ENCODE results near the gene SLC35D1. TPM values are rescaled to one million over a fixed set of nuclear protein-coding genes. Genes with fewer than 3 reads are reported as not detected.

Gene SLC35D1
- total RNA-seq, 2 experiments from 2014 or later: 8.3 to 8.4 TPM

DNA sequence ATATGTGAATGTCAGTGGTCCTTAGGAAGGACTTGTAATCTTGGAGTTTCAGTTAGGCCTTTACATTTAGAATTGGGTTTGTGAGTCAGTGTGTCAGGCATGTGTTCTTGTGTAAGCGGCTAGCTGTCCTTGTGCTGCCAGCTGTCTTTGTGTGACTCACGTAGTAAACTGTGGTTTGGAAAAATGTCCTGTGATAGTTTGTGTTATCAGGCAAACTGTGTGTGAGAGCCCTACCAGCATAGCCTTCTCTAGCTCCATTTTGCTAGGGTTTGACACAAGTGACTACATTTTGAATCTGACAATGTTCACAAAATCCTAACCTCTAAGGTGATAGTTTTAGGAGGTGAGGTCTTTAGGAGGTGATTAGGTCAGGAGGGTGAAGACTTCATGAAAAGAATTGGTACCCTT lies 6.9 kb upstream of the SLC35D1 start:
- no peaks in the 10 kb centered on the region for H3K36me3 Mint-ChIP-seq (ENCODE audit: low read depth)
- intact Hi-C loops (cut with micrococcal nuclease): no loop called here

DNA sequence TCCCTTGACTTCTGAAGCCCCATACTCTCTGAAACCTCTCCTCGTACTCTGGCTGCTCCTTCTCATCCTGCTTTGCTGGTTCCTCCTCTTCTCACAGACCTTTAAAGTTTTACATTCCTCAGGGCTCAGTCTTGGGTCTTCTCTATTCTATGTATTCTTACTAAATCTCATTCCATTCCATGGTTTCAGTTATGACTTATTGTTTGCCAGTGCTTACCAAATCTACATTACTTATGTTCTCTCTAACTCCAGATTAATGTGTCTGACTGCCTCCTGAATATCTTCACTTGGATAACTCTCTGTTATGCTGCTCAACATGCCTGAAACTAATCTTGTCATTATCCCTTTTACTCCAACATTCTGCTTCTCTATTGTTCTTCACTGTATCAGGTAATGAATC lies 5.4 kb upstream of the SLC35D1 start:
- no peak for ATAC-seq
- Mint-ChIP-seq H3K4me1 (ENCODE audit: low read depth) (peaks cover 8% of the 10 kb centered on the region), H3K27me3 (peaks cover 2% of the 10 kb centered on the region), H3K27ac (no peak overlapping the region), H3K9me3 (no peaks in the 10 kb centered on the region), H3K36me3 (ENCODE audit: low read depth) (no peaks in the 10 kb centered on the region), H3K4me3 (no peak overlapping the region)
- CTCF ChIA-PET: no interaction called here
- POLR2A ChIA-PET: interaction anchor here (1.1 kb wide), 1 partner anchor 12 kb away, joined by 3 read pairs; no protein-coding TSS in a partner anchor
- TF ChIP-seq, protein P1, sequence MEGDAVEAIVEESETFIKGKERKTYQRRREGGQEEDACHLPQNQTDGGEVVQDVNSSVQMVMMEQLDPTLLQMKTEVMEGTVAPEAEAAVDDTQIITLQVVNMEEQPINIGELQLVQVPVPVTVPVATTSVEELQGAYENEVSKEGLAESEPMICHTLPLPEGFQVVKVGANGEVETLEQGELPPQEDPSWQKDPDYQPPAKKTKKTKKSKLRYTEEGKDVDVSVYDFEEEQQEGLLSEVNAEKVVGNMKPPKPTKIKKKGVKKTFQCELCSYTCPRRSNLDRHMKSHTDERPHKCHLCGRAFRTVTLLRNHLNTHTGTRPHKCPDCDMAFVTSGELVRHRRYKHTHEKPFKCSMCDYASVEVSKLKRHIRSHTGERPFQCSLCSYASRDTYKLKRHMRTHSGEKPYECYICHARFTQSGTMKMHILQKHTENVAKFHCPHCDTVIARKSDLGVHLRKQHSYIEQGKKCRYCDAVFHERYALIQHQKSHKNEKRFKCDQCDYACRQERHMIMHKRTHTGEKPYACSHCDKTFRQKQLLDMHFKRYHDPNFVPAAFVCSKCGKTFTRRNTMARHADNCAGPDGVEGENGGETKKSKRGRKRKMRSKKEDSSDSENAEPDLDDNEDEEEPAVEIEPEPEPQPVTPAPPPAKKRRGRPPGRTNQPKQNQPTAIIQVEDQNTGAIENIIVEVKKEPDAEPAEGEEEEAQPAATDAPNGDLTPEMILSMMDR (IDR thresholded peaks at IDR 0.05): no peak
- DNase-seq: no peak
- intact Hi-C loops (cut with micrococcal nuclease): no loop called here

More for the DNA sequence above, 6.9 kb upstream of the SLC35D1 start:
- ChIA-PET POLR2A (interaction anchor here (0.6 kb wide), 1 partner anchor 287 kb away, joined by 4 read pairs; no protein-coding TSS in a partner anchor), CTCF (interaction anchor here (1.0 to 1.2 kb wide), 3 partner anchors 64 to 88 kb away, joined by 3 to 4 read pairs (median 3); no protein-coding TSS in a partner anchor)
- no peaks in the 10 kb centered on the region for H3K9me3 Mint-ChIP-seq
- no peak for ATAC-seq
- H3K27me3 Mint-ChIP-seq: peaks cover 8% of the 10 kb centered on the region
- H3K4me3 Mint-ChIP-seq: no peak overlapping the region
- H3K27ac Mint-ChIP-seq: no peak overlapping the region
- no peaks in the 10 kb centered on the region for H3K4me1 Mint-ChIP-seq (ENCODE audit: low read depth)
- no peak for DNase-seq
- TF ChIP-seq, protein P1 (IDR thresholded peaks at IDR 0.05): no peak

DNA sequence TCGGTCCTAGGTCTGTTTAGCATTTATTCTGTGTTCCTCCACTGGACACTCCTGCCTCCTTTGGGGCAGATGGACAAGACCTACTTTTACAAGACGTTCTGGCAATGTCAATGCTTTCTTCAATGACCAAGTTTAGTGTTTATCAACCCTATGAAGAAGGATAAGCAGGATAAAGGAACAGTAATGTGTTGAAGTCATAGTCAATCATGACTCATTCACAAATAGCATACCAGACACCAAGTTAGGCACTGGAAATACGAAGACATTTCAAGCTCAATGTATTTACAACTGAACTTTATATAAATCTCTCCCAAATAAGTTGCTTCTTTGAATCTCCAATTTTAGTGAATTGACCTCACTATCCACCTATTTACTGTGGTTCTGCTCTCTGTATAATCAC lies 4.8 kb upstream of the SLC35D1 start:
- DNase-seq: no peak
- Mint-ChIP-seq H3K36me3 (ENCODE audit: low read depth) (no peaks in the 10 kb centered on the region), H3K27ac (no peak overlapping the region), H3K4me3 (no peak overlapping the region), H3K27me3 (no peaks in the 10 kb centered on the region), H3K9me3 (no peaks in the 10 kb centered on the region), H3K4me1 (ENCODE audit: low read depth) (peaks cover 9% of the 10 kb centered on the region)
- ChIA-PET POLR2A (interaction anchor here (1.1 kb wide), 1 partner anchor 11 kb away, joined by 3 read pairs; no protein-coding TSS in a partner anchor), CTCF (interaction anchor here (1.2 to 2.4 kb wide), 2 partner anchors 9 to 442 kb away, joined by 4 to 5 read pairs; no protein-coding TSS in a partner anchor)
- no peak for ATAC-seq
- TF ChIP-seq, protein P1 (IDR thresholded peaks at IDR 0.05): no peak
- intact Hi-C loops (cut with micrococcal nuclease): no loop called here

DNA sequence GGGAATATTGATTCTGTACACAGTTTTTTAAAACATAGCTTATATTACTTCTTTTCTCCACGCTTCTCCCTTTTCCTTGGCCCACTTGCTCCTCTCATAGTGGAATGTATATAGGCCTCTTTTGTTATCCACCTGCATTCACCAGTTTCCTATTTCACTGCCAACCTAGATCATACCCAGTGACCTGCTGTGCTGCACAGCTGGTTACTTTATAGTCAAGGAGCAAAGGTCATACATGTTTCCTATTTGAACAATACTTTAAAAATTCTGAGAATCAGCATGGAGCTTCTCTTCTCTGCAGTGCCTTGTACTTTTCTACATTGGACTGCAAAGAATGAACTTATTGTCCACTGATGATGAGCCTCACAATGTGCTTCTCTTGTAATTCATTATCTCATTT lies 4.3 kb upstream of the SLC35D1 start:
- ChIA-PET POLR2A (no interaction called here), CTCF (interaction anchor here (1.2 to 2.4 kb wide), 2 partner anchors 8 to 442 kb away, joined by 4 to 5 read pairs; no protein-coding TSS in a partner anchor)
- TF ChIP-seq, protein P1 (IDR thresholded peaks at IDR 0.05): no peak
- Mint-ChIP-seq H3K9me3 (no peaks in the 10 kb centered on the region), H3K4me3 (no peak overlapping the region), H3K4me1 (ENCODE audit: low read depth) (peaks cover 9% of the 10 kb centered on the region), H3K27me3 (no peaks in the 10 kb centered on the region), H3K27ac (no peak overlapping the region), H3K36me3 (ENCODE audit: low read depth) (no peaks in the 10 kb centered on the region)
- DNase-seq: no peak
- intact Hi-C loops (cut with micrococcal nuclease): no loop called here
- ATAC-seq: no peak

DNA sequence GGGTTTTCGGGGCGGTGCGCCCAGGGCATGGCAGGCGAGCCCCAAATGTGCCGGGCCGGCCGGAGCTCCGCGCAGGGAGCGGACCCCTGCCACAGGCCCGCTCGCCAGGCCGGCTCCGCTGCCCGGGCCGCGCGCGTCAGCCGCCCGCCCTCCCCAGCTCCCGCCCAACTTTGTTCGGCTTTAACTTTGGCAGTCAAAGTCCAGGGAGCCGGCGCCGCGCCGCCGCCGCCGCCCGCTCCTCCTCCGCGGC lies 488 bp downstream of the SLC35D1 start:
- ChIA-PET POLR2A (interaction anchor here (0.6 to 1.6 kb wide), 9 partner anchors 23 to 289 kb away, joined by 3 to 7 read pairs (median 3); no protein-coding TSS in a partner anchor), CTCF (interaction anchor here (1.0 to 2.6 kb wide), 7 partner anchors 57 to 160 kb away, joined by 3 to 9 read pairs (median 5); no protein-coding TSS in a partner anchor)
- Mint-ChIP-seq H3K36me3 (ENCODE audit: low read depth) (peaks cover 23% of the 10 kb centered on the region), H3K27me3 (no peaks in the 10 kb centered on the region), H3K9me3 (no peaks in the 10 kb centered on the region), H3K4me3 (peak overlapping the region; percentile 84), H3K4me1 (ENCODE audit: low read depth) (peaks cover 22% of the 10 kb centered on the region), H3K27ac (peak overlapping the region; percentile 94)
- DNase-seq (no peak), ATAC-seq (peak; percentile 45)
- TF ChIP-seq, protein P1 (IDR thresholded peaks at IDR 0.05): no peak
- intact Hi-C loops (cut with micrococcal nuclease): no loop called here
